ENCODE data around the gene MAST1. TPM values are rescaled to one million over a fixed set of nuclear protein-coding genes. Genes with fewer than 3 reads are reported as not detected.
A peak's percentile ranks its signal among the peaks of the same experiment; 100 is the strongest.

MAST1 gene
- 0.09 TPM for total RNA-seq
- under 1 TPM; 0.23 to 0.90 (median 0.61) TPM for polyA plus RNA-seq (ENCODE audit: insufficient read depth in 1 of 8, insufficient read length in 8 of 8, low replicate concordance in 1 of 8)
- long read RNA-seq, donor 1, result 0 reads
- long read RNA-seq, donor 2, partial matches to known transcripts, result 9 of 35 reads
- long read RNA-seq, donor 2, other reads (novel, unspliced or antisense), result 26 of 35 reads
- long read RNA-seq, donor 3, partial matches to known transcripts, result 0 of 197 reads
- long read RNA-seq, donor 3, other reads (novel, unspliced or antisense), result 197 of 197 reads
- long read RNA-seq, donor 4, result 0 reads
- long read RNA-seq, donor 5, partial matches to known transcripts, result 50 of 396 reads
- long read RNA-seq, donor 5, other reads (novel, unspliced or antisense), result 346 of 396 reads
- long read RNA-seq, donor 6, partial matches to known transcripts, result 9 of 9 reads
- long read RNA-seq, donor 6, other reads (novel, unspliced or antisense), result 0 of 9 reads
- long read RNA-seq, donor 7, partial matches to known transcripts, result 206 of 206 reads
- long read RNA-seq, donor 7, other reads (novel, unspliced or antisense), result 0 of 206 reads
- long read RNA-seq, donor 8, partial matches to known transcripts, result 210 of 210 reads
- long read RNA-seq, donor 8, other reads (novel, unspliced or antisense), result 0 of 210 reads
- long read RNA-seq, donor 9, partial matches to known transcripts, result 0 of 168 reads
- long read RNA-seq, donor 9, other reads (novel, unspliced or antisense), result 168 of 168 reads
- long read RNA-seq, donor 10, partial matches to known transcripts, result 372 of 372 reads
- long read RNA-seq, donor 10, other reads (novel, unspliced or antisense), result 0 of 372 reads
- long read RNA-seq, donor 11, result 0 reads

GRCh38 chr19:12838182-12838885 is at the start of gene MAST1:
TSS of gene MAST1 (plus strand) at chr19:12838515. CDS start at chr19:12838573, 58 bp downstream.
- no peak within 1 kb of the TSS for H3K27ac ChIP-seq (ENCODE audit: low read length)
- DNase-seq, result no peak
- H3K9me3 ChIP-seq (replicated peaks; ENCODE audit: control insufficient read depth, low read depth, low read length), result no peaks in the 10 kb centered on the region
- H3K27me3 ChIP-seq (ENCODE audit: control insufficient read depth, insufficient read depth, low read length), result peaks cover 90% of the 10 kb centered on the region
- no peak within 1 kb of the TSS for H3K4me3 ChIP-seq (ENCODE audit: low read length)
- WGBS (ENCODE audit: insufficient coverage), result under 1% methylated on average over 61 of the region's 69 CpGs
- H3K4me1 ChIP-seq (ENCODE audit: control insufficient read depth, insufficient read depth, low read length), result peaks cover 18% of the 10 kb centered on the region
- no peaks in the 10 kb centered on the region for H3K36me3 ChIP-seq (ENCODE audit: control insufficient read depth, insufficient read depth, low read length)

GRCh38 chr19:12788682-12789097 is 49.6 kb upstream of the MAST1 start:
- Histone ChIP-seq H3K27ac (ENCODE audit: low read length) (peak overlapping the region; percentile 99), H3K9me3 (replicated peaks; ENCODE audit: control insufficient read depth, low read depth, low read length) (no peaks in the 10 kb centered on the region), H3K4me1 (ENCODE audit: control insufficient read depth, insufficient read depth, low read length) (peaks cover 74% of the 10 kb centered on the region), H3K4me3 (ENCODE audit: low read length) (peak overlapping the region; percentile 31), H3K27me3 (ENCODE audit: control insufficient read depth, insufficient read depth, low read length) (no peaks in the 10 kb centered on the region), H3K36me3 (ENCODE audit: control insufficient read depth, insufficient read depth, low read length) (no peaks in the 10 kb centered on the region)
- 0% methylated on average over 7 of the region's 12 CpGs for WGBS (ENCODE audit: insufficient coverage)
- DNase-seq, result peak; percentile 94

GRCh38 chr19:12789098-12789903 is 49.0 kb upstream of the MAST1 start:
- no peaks in the 10 kb centered on the region for H3K36me3 ChIP-seq (ENCODE audit: control insufficient read depth, insufficient read depth, low read length)
- peaks cover 74% of the 10 kb centered on the region for H3K4me1 ChIP-seq (ENCODE audit: control insufficient read depth, insufficient read depth, low read length)
- H3K4me3 ChIP-seq (ENCODE audit: low read length), result peak overlapping the region; percentile 45
- no peak for DNase-seq
- H3K9me3 ChIP-seq (replicated peaks; ENCODE audit: control insufficient read depth, low read depth, low read length), result no peaks in the 10 kb centered on the region
- no peaks in the 10 kb centered on the region for H3K27me3 ChIP-seq (ENCODE audit: control insufficient read depth, insufficient read depth, low read length)
- peak overlapping the region; percentile 99 for H3K27ac ChIP-seq (ENCODE audit: low read length)
- WGBS (ENCODE audit: insufficient coverage), result 3% methylated on average over 42 of the region's 46 CpGs

- H3K4me1 ChIP-seq (ENCODE audit: control insufficient read depth, insufficient read depth, low read length), result peaks cover 68% of the 10 kb centered on the region
- H3K27me3 ChIP-seq (ENCODE audit: control insufficient read depth, insufficient read depth, low read length), result no peaks in the 10 kb centered on the region
- H3K36me3 ChIP-seq (ENCODE audit: control insufficient read depth, insufficient read depth, low read length), result no peaks in the 10 kb centered on the region
- H3K27ac ChIP-seq (ENCODE audit: low read length), result peak overlapping the region; percentile 99
- peak; percentile 98 for DNase-seq
- under 1% methylated on average over 51 of the region's 56 CpGs for WGBS (ENCODE audit: insufficient coverage)
- no peaks in the 10 kb centered on the region for H3K9me3 ChIP-seq (replicated peaks; ENCODE audit: control insufficient read depth, low read depth, low read length)
- peak overlapping the region; percentile 45 for H3K4me3 ChIP-seq (ENCODE audit: low read length)
These were observed 48.3 kb upstream of the MAST1 start for GRCh38 chr19:12789904-12790619.

- Histone ChIP-seq H3K27me3 (ENCODE audit: control insufficient read depth, insufficient read depth, low read length) (no peaks in the 10 kb centered on the region), H3K4me1 (ENCODE audit: control insufficient read depth, insufficient read depth, low read length) (peaks cover 64% of the 10 kb centered on the region), H3K9me3 (replicated peaks; ENCODE audit: control insufficient read depth, low read depth, low read length) (no peaks in the 10 kb centered on the region), H3K36me3 (ENCODE audit: control insufficient read depth, insufficient read depth, low read length) (no peaks in the 10 kb centered on the region), H3K4me3 (ENCODE audit: low read length) (peak overlapping the region; percentile 45), H3K27ac (ENCODE audit: low read length) (peak overlapping the region; percentile 99)
- DNase-seq, result peak; percentile 41
- WGBS (ENCODE audit: insufficient coverage), result 2% methylated on average over 22 of the region's 22 CpGs
These were observed 47.5 kb upstream of the MAST1 start for GRCh38 chr19:12790628-12791344.

- no peaks in the 10 kb centered on the region for H3K36me3 ChIP-seq (ENCODE audit: control insufficient read depth, insufficient read depth, low read length)
- H3K9me3 ChIP-seq (replicated peaks; ENCODE audit: control insufficient read depth, low read depth, low read length), result no peaks in the 10 kb centered on the region
- no peaks in the 10 kb centered on the region for H3K27me3 ChIP-seq (ENCODE audit: control insufficient read depth, insufficient read depth, low read length)
- H3K27ac ChIP-seq (ENCODE audit: low read length), result peak within 1 kb of the TSS; percentile 99
- peak; percentile 99 for DNase-seq
- peaks cover 63% of the 10 kb centered on the region for H3K4me1 ChIP-seq (ENCODE audit: control insufficient read depth, insufficient read depth, low read length)
- WGBS (ENCODE audit: insufficient coverage), result under 1% methylated on average over 63 of the region's 73 CpGs
- H3K4me3 ChIP-seq (ENCODE audit: low read length), result peak within 1 kb of the TSS; percentile 98
These were observed 46.8 kb upstream of the MAST1 start, which contains the start of gene JUNB for GRCh38 chr19:12791345-12792050. TSS of gene JUNB (plus strand) at chr19:12791486. CDS start at chr19:12791772, 286 bp downstream.

- WGBS (ENCODE audit: insufficient coverage), result under 1% methylated on average over 72 of the region's 84 CpGs
- peak; percentile 78 for DNase-seq
- peaks cover 56% of the 10 kb centered on the region for H3K4me1 ChIP-seq (ENCODE audit: control insufficient read depth, insufficient read depth, low read length)
- H3K27me3 ChIP-seq (ENCODE audit: control insufficient read depth, insufficient read depth, low read length), result no peaks in the 10 kb centered on the region
- no peaks in the 10 kb centered on the region for H3K9me3 ChIP-seq (replicated peaks; ENCODE audit: control insufficient read depth, low read depth, low read length)
- H3K36me3 ChIP-seq (ENCODE audit: control insufficient read depth, insufficient read depth, low read length), result peaks cover 6% of the 10 kb centered on the region
- H3K4me3 ChIP-seq (ENCODE audit: low read length), result peak overlapping the region; percentile 98
- peak overlapping the region; percentile 99 for H3K27ac ChIP-seq (ENCODE audit: low read length)
These were observed 46.1 kb upstream of the MAST1 start for GRCh38 chr19:12792051-12792852.

Measured in muscle of leg (tissue), 16 donors.